Kidney (tissue), 14 donors: ENCODE measurements around the gene SCN5A. TPM values are rescaled to one million over a fixed set of nuclear protein-coding genes. Genes with fewer than 3 reads are reported as not detected.

Experiments
- DNase-seq, 5 donors: peaks; one replicate each; pipeline ENCODE4 v3.0.0-alpha.2; 2013 to 2020
- FAIRE-seq: peaks from 2 replicates; lab custom pipeline; 2012; peaks lifted over from hg19 to GRCh38; lab: Jason Lieb, UNC
- H3K27ac ChIP-seq, 2 donors: one replicate each; pipeline ENCODE4 v1.7.0; 2013; ENCODE audit warnings: low read depth in 2 of 2, low read length in 2 of 2, inconsistent platforms in 1 of 2
- H3K27me3 ChIP-seq: one replicate; pipeline ENCODE4 v1.7.1; 2013; ENCODE audit warnings: low read length, inconsistent platforms; ENCODE audit not compliant: control insufficient read depth, insufficient read depth
- H3K36me3 ChIP-seq, 3 donors: one replicate each; pipeline versions ENCODE4 v1.7.0 to v1.7.1; 2013; ENCODE audit warnings: low read length in 3 of 3, control low read depth in 1 of 3, inconsistent platforms in 1 of 3; ENCODE audit not compliant: insufficient read depth in 3 of 3, control insufficient read depth in 2 of 3
- H3K4me1 ChIP-seq, 3 donors: one replicate each; pipeline versions ENCODE4 v1.7.0 to v1.7.1; 2013; ENCODE audit warnings: low read length in 3 of 3, inconsistent platforms in 1 of 3, low read depth in 1 of 3; ENCODE audit not compliant: control insufficient read depth in 2 of 3, insufficient read depth in 2 of 3
- H3K4me3 ChIP-seq, 3 donors: one replicate each; pipeline versions ENCODE4 v1.7.0 to v1.8.1; 2013; ENCODE audit warnings: low read length in 3 of 3, control low read depth in 1 of 3, inconsistent platforms in 1 of 3
- H3K9ac ChIP-seq, 3 donors: one replicate each; pipeline versions ENCODE4 v1.7.0 to v1.7.1; 2013; ENCODE audit warnings: low read length in 3 of 3, control low read depth in 1 of 3, inconsistent platforms in 1 of 3
- H3K9me3 ChIP-seq, 3 donors: one replicate each; pipeline versions ENCODE4 v1.7.0 to v1.7.1; 2013; ENCODE audit warnings: low read length in 3 of 3, control low read depth in 1 of 3, inconsistent platforms in 1 of 3; ENCODE audit not compliant: control insufficient read depth in 2 of 3, insufficient read depth in 1 of 3
- CTCF ChIP-seq: IDR thresholded peaks from 3 replicates; pipeline ENCODE4 v1.5.1; 2012; ENCODE audit warnings: mild to moderate bottlenecking, moderate library complexity, borderline replicate concordance; ENCODE audit not compliant: insufficient read depth; ENCODE audit errors: extremely low read depth
- intact Hi-C: fragments of 100-400 bp; cut with DNase I; formaldehyde crosslinking; loops from one replicate; pipeline ENCODE4 v1.11.1; 2022
- polyA plus RNA-seq: library from polyadenylated mRNA; stranded (reverse); fragments of 350-450 nt; fragmentation: Illumina TruSeq; extraction: RNeasy Lipid Tissue Mini Kit (QIAGEN cat#74804); gene quantifications from one replicate; pipeline ENCODE4 v1.2.3, GENCODE V29; 2014; ENCODE audit warnings: low read depth, low replicate concordance; ENCODE audit not compliant: insufficient read depth
- total RNA-seq: library from RNA; stranded (reverse); fragmentation: NEBNext Ultra II Directional; extraction: Animal tissue kit (Norgen Biotek cat#: 25700); gene quantifications from one replicate; pipeline ENCODE4 v1.2.1, GENCODE V29; 2021
- donor health status: control.
- donor health status: control.
- donor health status: control.
- donor health status: control.
- donor health status: control.
- donor health status: DM: yes; HTN: yes; CAD: no.
- donor health status: Normal renal cell carcinoma (clear cell type).

SCN5A gene
- total and polyA plus RNA-seq, 2 donors from 2014 or later, result 0.06 to 0.72 TPM

GRCh38 chr3:38600551-38600950 is 48.9 kb downstream of the SCN5A start:
- Histone ChIP-seq H3K36me3 (no peaks in the 10 kb centered on the region), H3K9ac (no peak overlapping the region), H3K9me3 (no peaks in the 10 kb centered on the region), H3K27ac (no peak overlapping the region), H3K4me3 (no peak overlapping the region), H3K27me3 (no peaks in the 10 kb centered on the region), H3K4me1 (no peaks in the 10 kb centered on the region)
- TF ChIP-seq CTCF, result no peak
- intact Hi-C loops, result no loop called here
- no peak for DNase-seq
- FAIRE-seq, result no peak

GRCh38 chr3:38599886-38600285 is 49.6 kb downstream of the SCN5A start:
- Histone ChIP-seq H3K4me1 (no peaks in the 10 kb centered on the region), H3K4me3 (no peak overlapping the region), H3K27ac (no peak overlapping the region), H3K36me3 (no peaks in the 10 kb centered on the region), H3K27me3 (no peaks in the 10 kb centered on the region), H3K9me3 (no peaks in the 10 kb centered on the region), H3K9ac (no peak overlapping the region)
- intact Hi-C loops, result no loop called here
- no peak for FAIRE-seq
- no peak for TF ChIP-seq CTCF
- DNase-seq, result no peak

- no peak overlapping the region for H3K9ac ChIP-seq
- no peaks in the 10 kb centered on the region for H3K27me3 ChIP-seq
- no peaks in the 10 kb centered on the region for H3K4me1 ChIP-seq
- H3K4me3 ChIP-seq, result no peak overlapping the region
- no peak overlapping the region for H3K27ac ChIP-seq
- DNase-seq, result peak in 1 of 5 donors; percentile 55
- H3K36me3 ChIP-seq, result no peaks in the 10 kb centered on the region
- intact Hi-C loops, result no loop called here
- H3K9me3 ChIP-seq, result no peaks in the 10 kb centered on the region
- no peak for TF ChIP-seq CTCF
- FAIRE-seq, result no peak
Observed at GRCh38 chr3:38598791-38599190, 50.7 kb downstream of the SCN5A start.

GRCh38 chr3:38597502-38598060 is 51.9 kb downstream of the SCN5A start:
- Histone ChIP-seq H3K4me3 (no peak overlapping the region), H3K9ac (no peak overlapping the region), H3K4me1 (no peaks in the 10 kb centered on the region), H3K9me3 (no peaks in the 10 kb centered on the region), H3K36me3 (no peaks in the 10 kb centered on the region), H3K27ac (no peak overlapping the region), H3K27me3 (no peaks in the 10 kb centered on the region)
- FAIRE-seq, result no peak
- peak in 1 of 5 donors; percentile 55 for DNase-seq
- intact Hi-C loops, result no loop called here
- no peak for TF ChIP-seq CTCF
